Hematopoietic multipotent progenitor cell treated with erythropoietin and hydrocortisone succinate and interleukin-3 and kit ligand, for 8 days (in vitro differentiated cells): Measurements from ENCODE around the gene HYKK.
"Not testable (repeated sequence)": the region's sequence is repeated elsewhere in the genome, so short reads cannot be mapped to it uniquely, and the experiment has no call there.

ENCODE experiments used
- DNase-seq: peaks from one replicate; pipeline ENCODE4 v3.0.0-alpha.2; 2015

Gene HYKK

GRCh38 chr15:78540871-78541743, 33.7 kb downstream of the HYKK start:
- DNase-seq = peak; percentile 43

DNA sequence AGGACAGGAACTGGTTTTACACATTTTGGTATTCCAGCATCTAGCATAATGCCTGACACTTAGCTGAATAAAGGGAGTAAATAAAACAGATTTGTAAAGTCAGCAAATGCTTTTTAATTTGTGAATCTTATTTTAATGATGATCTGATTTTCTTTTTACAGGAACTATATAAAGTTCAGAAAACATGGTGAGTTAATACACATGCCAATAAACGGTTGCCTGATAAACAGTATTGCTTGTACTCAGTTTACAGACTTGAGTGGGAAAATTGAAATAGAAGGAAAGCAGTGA, 34.3 kb downstream of the HYKK start:
- DNase-seq = no peak

DNA sequence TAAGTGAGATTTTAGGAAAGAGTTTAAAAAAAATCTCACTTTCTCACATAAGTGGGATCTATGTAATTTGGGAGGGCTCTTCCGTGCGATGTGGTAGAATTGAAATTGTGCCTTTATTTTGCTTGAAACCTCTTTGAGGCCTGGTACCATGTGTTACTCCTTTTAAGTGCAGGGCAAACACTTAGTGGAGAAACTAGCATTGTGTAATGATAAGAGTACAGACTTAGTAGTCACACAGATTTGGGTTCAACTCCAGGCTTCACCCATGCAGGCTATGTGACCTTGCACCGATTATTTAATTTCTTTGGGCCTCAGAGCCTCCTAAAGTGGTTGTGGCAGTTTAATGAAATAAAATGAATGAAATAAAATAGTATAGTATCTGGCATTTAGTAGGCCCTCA, 35.3 kb downstream of the HYKK start:
- DNase-seq = no peak

- DNase-seq = no peak
These were observed 42.8 kb downstream of the HYKK start for GRCh38 chr15:78550194-78550593.

GRCh38 chr15:78550815-78551214, 43.4 kb downstream of the HYKK start:
- no peak for DNase-seq

- no peak for DNase-seq
These were observed 44.5 kb downstream of the HYKK start for GRCh38 chr15:78551902-78552301.

- DNase-seq = no peak
These were observed 45.2 kb downstream of the HYKK start for GRCh38 chr15:78552597-78552996.

DNA sequence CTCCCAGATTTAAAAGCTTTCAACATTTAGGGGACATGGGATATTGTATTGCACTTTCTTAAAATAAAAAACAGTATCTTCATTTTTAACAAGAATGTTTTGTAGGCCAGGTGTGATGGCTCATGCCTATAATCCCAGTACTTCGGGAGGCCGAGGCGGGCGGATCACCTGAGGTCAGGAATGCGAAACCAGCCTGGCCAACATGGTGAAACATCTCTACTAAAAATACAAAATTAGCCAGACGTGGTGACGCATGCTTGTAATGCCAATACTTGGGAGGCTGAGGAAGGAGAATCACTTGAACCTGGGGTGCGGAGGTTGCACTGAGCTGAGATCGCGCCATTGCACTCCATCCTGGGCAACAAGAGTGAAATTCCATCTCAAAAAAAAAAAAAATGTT, 52.8 kb downstream of the HYKK start:
- not testable (repeated sequence) for DNase-seq

GRCh38 chr15:78561490-78561889, 54.1 kb downstream of the HYKK start:
- DNase-seq = no peak

DNA sequence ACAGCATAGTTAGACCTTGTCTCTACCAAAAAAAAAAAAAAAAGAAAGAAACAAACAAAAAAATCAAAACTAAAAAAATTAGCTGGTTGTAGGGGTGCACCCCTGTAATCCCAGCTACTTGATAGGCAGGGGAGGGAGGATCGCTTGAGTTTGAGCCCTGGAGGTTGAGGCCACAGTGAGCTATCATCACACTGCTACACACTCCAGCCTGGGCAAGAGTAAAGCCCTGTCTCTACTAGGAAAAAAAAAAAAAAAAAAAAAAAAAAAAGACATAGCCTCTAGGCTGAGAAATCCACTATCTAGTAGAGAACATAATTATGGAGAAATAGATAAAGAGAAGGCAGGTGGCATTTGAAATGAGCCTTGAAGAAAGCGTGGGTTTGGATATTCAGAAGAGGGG, 55.7 kb downstream of the HYKK start:
- DNase-seq = no peak

- DNase-seq = no peak
These were observed 57.3 kb downstream of the HYKK start for GRCh38 chr15:78564743-78565096.

DNA sequence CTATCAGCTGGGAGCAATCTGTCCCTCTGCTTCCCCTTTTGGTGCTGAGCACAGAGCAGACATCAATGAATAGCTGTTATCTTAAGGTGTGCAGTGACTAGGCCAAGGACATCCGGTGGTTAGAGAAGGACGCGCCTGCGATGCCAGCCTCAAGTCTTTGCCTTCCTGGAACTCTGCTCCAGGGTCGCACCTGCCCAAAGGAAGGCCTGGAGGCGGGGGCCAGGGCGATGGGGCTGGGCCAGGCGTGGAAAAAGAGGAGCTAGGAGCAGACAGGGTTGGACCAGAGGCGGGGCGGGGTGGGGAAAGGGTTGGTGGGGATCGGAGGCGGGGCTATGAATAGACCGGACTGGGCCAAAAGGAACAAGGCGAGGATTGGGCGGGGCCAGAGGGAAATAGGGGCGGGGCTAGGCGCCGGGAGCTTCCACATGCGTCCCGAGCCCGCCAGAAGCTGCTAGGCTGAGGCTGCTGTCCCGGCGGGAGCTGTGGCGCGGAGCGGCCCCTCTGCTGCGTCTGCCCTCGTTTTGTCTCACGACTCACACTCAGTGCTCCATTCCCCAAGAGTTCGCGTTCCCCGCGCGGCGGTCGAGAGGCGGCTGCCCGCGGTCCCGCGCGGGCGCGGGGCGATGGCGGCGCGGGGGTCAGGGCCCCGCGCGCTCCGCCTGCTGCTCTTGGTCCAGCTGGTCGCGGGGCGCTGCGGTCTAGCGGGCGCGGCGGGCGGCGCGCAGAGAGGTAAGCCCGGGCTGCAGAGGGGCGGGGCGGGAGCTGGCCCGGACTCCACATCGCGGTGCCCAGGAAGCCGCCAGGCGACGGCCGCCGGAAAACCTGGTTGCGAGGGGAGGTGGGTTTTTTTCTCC, 57.9 kb downstream of the HYKK start, which contains the start of gene CHRNA5:
Gene CHRNA5 (plus strand): TSS at position 424 of the 854 bp plus-strand sequence. CDS start 200 bp downstream, at position 624.
- DNase-seq = peak; percentile 65

- DNase-seq = no peak
These were observed 58.8 kb downstream of the HYKK start for GRCh38 chr15:78565951-78566774.

DNA sequence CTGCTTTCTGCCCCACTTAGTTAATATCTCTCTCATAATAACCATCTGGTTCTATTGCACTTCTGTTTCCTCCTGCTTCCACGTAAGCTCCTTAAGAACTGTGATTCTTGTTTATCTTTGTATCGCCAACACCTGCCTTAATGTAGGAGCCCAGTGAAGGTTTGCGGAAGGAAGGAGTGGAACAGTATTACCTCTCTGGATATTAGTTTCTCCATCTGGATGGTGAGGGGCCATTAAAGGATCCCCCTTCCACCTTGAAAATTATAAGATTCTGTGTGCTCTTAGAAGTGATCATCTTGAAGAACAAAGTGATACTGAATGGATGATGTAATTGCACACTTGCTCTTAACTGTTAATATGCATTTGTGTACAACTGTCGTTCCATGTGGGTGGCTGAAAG, 60.2 kb downstream of the HYKK start:
- DNase-seq = no peak

- DNase-seq = no peak
These were observed 63.3 kb downstream of the HYKK start for GRCh38 chr15:78570710-78571109.

DNA sequence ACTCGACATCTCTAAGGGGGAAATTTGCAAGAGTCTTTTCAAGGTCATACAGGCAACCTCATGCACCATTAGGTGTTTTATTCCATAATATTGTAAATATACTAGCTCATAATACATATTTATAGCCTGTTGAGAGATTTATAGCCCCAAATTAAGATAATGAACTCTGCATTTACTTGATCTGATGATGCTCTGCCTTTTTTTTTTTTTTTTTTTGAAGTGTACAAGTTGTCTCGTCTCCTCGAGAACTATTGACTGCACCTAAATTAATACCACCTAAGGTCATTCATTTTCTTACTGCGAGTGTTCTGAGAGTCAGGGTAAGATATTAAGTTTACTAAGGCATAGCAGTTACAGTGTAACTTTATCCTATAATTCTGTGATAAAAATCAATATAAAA, 64.0 kb downstream of the HYKK start:
- no peak for DNase-seq

DNA sequence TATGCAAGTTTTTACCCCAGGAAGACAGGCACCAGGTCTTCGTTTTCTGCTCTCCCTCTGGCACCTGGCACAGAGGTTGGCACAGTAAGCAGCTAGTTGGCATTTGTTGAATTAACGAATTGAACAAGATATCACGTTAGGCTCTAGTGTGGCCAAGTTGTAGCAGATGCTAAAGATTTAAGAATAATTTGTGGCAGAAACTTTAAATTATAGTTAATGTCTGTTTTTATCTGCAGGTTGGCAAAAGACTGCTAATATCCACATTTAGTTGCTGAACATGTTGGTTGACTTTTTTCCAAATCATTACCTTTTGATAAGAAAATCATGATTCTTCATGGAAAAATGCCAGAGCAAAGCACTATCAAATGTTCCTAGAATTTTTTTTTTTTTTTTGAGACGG, 66.0 kb downstream of the HYKK start:
- DNase-seq = no peak

DNA sequence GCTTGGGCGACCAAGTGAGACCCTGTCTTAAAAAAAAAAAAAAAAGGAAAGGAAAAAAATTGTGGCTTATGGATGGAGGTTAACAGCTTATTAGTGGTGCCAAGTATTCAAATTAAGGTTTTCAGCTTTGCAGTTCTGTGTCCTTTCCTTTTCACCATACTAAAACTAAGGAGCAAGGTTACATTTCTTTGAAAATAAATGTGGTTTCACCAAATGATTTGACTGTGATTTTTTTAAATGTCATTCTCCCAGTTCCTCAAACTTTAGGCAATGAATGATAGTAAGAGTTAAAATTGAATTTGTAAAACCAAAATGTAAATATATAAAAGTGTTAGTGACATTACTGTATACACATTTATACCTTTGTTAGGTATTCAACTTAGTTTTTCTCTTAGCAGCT, 67.6 kb downstream of the HYKK start:
- no peak for DNase-seq
